GM19328 (cell line): ENCODE measurements around the gene NCOA5.

Experiments
- ATAC-seq: cut with Tn5 transposase; IDR thresholded peaks from one replicate; pipeline ENCODE4 v1.9.1; 2021; ENCODE audit warnings: mild to moderate bottlenecking, moderate library complexity; ENCODE audit not compliant: unreplicated experiment

Gene NCOA5

GRCh38 chr20:46089417-46090388 lies at the start of gene NCOA5:
TSS of gene NCOA5 (minus strand) at chr20:46089962. CDS start at chr20:46079424, 10,538 bp downstream.
- peak; percentile 76 for ATAC-seq

GRCh38 chr20:46139266-46139889 lies 49.6 kb upstream of the NCOA5 start:
- no peak for ATAC-seq

GRCh38 chr20:46137816-46138215 lies 48.1 kb upstream of the NCOA5 start:
- no peak for ATAC-seq

GRCh38 chr20:46135856-46136633 lies 46.3 kb upstream of the NCOA5 start:
- ATAC-seq = no peak

GRCh38 chr20:46134716-46135115 lies 45.0 kb upstream of the NCOA5 start:
- ATAC-seq = no peak

- ATAC-seq = no peak
These were observed 44.3 kb upstream of the NCOA5 start for GRCh38 chr20:46133886-46134654.

GRCh38 chr20:46132705-46133120 lies 43.0 kb upstream of the NCOA5 start:
- no peak for ATAC-seq

GRCh38 chr20:46131396-46131795 lies 41.6 kb upstream of the NCOA5 start:
- ATAC-seq = no peak

GRCh38 chr20:46130534-46130933 lies 40.8 kb upstream of the NCOA5 start:
- ATAC-seq = no peak

GRCh38 chr20:46129955-46130481 lies 40.3 kb upstream of the NCOA5 start:
- ATAC-seq = no peak

- no peak for ATAC-seq
These were observed 38.8 kb upstream of the NCOA5 start for GRCh38 chr20:46128310-46129151.

- ATAC-seq = no peak
These were observed 37.7 kb upstream of the NCOA5 start for GRCh38 chr20:46127396-46128010.

GRCh38 chr20:46126440-46127056 lies 36.8 kb upstream of the NCOA5 start:
- no peak for ATAC-seq

- ATAC-seq = no peak
These were observed 33.9 kb upstream of the NCOA5 start for GRCh38 chr20:46123482-46124245.

- ATAC-seq = no peak
These were observed 33.0 kb upstream of the NCOA5 start for GRCh38 chr20:46122516-46123481.

GRCh38 chr20:46122071-46122470 lies 32.3 kb upstream of the NCOA5 start:
- ATAC-seq = no peak
